Fibroblast of peridontal ligament (primary cell): ENCODE measurements around the gene DNASE1L3.
"Not testable (repeated sequence)": the region's sequence is repeated elsewhere in the genome, so short reads cannot be mapped to it uniquely, and the experiment has no call there.

Source experiments
- DNase-seq: peaks from one replicate; pipeline ENCODE4 v3.0.0-alpha.2; 2010; ENCODE audit errors: extremely low read depth

DNASE1L3 gene, protein sequence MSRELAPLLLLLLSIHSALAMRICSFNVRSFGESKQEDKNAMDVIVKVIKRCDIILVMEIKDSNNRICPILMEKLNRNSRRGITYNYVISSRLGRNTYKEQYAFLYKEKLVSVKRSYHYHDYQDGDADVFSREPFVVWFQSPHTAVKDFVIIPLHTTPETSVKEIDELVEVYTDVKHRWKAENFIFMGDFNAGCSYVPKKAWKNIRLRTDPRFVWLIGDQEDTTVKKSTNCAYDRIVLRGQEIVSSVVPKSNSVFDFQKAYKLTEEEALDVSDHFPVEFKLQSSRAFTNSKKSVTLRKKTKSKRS

DNA sequence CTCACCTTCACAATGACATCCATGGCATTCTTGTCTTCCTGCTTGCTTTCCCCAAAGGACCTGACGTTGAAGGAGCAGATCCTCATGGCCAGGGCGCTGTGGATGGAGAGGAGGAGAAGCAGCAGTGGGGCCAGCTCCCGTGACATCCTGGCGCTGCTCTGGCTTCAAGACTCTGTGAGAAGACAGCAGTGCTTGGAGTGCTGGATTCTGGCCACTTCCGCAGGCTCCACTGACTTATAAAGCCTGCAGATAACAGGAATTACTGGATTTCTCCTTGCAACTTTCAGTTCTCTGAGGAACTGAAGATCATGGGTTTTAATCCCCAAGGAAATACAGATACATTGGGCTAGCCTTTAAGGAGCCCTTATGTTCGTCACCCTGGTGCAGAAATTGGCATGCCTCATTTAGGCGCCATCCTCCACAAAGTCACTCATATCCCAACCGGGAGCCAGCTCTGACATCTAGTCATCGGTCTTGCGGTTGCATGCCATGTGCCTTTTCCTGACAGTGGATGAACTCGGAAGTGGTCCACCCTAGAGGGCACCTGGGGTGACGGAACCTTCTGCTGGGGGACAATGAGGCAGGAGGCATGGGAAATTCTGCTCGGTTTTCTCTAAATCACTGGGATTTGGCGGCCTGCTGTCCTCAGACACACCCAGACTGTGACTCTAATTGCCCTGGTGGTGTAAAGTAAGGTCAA, at the start of gene DNASE1L3:
DNASE1L3 (minus strand) TSS at position 212 of the 700 bp plus-strand sequence; CDS start at position 146, 66 bp downstream.
- DNase-seq, result no peak

DNA sequence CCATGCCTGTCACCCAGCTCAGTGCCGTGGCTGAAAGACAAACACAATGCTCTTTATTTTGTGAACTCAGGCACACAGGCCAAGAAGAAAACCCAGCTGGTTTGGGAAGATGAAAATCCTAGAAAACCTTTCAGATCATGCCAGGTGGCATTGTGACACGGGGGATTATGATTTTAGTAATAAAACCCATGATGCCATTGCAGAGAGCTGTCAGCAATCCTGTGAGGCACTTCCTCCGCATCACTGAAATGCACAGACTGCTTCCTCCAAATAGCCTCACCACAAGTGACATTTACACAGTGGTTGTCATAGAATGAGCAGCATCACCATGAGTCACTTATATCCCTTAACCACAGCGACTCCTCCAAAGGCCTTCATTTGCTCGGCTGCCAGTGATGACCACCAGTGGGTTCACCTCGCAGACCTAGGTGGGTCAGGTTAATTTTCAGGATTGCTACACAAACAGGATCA, 49.5 kb upstream of the DNASE1L3 start:
- DNase-seq, result peak; percentile 62

DNA sequence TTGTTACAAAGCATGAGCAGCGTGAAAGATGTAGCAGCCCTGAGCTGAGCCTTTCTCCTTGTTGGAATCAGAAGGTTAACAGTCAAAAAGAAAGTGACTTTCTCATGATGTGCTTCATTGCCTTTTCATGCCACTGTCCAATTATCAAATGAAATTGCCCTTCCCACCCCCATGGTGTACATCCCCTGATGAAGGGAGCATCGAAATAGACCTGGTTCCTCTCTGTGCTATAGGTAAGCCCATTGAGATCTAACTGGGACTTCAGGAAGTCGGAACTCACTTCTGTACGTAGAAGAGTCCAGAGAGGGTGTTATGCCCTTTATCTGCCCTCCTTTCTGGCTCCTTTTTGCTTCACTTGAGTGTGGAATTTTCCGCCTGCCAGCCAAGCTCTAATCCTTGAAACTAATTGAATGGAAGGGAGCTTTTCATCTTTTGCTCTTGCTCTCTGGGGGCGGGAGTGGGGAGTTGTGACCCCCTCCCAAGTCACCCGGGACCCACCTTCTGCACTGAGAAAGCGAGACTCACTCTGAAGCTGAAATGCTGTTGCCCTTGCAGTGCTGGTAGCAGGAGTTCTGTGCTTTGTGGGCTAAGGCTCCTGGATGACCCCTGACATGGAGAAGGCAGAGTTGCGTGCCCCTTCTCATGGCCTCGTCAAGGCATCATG, 47.8 kb upstream of the DNASE1L3 start:
- DNase-seq, result no peak

DNA sequence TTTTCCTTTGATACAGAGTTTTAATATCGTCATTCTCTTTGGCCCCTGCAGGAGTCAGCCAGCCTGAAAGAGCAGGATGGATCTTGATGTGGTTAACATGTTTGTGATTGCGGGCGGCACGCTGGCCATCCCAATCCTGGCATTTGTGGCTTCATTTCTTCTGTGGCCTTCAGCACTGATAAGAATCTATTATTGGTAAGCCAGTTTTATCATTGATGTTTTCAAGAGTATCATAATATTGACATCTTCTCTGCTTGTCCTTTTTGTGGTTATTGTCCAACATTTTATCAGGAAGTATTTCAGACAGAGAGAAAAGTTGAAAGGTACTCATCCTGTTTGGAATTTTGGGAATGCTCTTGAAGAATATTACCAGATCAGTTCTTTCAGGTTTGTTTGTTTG, 45.7 kb upstream of the DNASE1L3 start:
- DNase-seq, result no peak

DNA sequence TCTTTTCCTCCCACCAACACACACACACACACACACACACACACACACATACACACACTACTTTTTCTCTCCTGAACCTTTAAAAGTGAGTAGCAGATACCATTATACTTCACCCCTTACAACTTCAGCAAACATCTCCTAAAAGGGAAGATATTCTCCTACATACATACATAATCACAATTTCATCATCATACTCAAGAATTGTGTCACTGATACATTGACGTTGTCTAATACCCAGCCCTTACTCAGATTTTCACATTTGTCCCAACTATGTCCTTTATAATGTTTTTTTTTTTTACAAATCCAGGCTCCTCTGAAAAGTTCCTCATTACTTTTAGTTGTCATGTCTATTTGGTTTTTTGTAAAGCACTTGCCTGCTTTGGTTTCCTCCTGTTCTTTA, 45.3 kb upstream of the DNASE1L3 start:
- DNase-seq, result no peak

DNA sequence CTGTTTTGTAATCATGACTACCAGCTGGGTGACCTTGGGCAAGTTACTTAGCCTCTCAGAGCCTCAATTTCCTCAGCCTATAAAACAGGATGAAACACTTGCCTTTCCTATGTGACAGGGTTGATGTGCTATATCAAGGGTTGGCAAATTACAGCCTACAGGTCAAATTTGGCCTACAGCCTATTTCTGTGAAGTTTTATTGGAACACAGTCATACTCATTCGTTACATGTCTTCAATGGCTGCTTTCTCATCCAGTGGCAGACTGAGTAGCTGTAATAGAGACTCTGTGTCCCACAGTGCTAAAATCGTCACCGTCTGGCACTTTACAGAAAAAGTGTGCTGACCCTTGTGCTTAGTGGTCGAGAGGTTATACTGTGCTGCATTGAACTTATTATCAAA, 43.4 kb upstream of the DNASE1L3 start:
- no peak for DNase-seq

DNA sequence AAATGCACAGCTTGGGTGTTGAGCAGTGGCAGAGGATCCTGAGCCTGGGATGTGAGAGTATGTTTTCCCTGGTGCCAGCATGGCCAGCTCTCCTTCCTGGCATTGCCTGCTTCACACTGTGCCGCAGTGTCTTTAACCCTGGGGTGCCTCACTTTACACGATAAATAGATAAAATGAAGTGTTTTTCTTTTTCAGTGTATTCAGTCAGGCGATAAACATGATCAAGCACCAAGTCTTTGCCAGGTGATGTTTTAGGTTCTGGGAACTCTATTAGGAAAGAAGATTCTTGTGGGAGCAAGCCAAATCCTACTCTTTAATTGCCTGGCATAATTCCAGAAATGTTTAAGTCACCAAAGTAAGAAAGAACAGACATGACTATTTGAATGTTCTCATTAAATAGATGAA, 40.9 kb upstream of the DNASE1L3 start:
- no peak for DNase-seq

DNA sequence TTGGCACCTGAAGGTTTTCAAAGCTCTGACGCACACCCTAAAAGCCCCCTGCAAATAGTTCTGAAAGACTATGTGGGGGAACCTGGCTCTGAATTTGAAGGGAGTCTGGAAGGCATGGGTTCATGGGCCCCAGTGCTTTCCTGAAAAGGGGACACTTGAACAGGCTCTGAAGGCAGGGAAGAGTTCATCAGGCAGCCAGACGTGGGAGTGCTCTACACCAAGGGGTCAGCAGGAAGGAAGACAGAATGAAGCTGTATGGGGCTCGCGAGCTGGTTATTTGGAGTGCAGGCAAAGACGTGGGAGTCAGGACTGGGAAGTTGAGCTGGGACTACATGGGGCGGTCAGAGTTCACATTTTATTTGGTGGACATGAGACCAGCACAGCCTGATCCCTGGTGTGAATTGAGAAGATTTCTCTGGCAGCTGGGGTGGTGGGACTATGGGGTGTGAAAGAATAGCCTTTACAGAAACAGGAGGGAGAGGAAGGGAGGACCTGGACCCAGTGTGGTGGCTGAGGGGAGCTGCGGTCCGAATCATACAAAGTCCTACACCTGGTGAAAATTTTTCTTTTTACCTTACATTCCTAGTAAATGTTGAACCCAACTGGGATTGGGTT, 39.4 kb upstream of the DNASE1L3 start:
- DNase-seq, result no peak

DNA sequence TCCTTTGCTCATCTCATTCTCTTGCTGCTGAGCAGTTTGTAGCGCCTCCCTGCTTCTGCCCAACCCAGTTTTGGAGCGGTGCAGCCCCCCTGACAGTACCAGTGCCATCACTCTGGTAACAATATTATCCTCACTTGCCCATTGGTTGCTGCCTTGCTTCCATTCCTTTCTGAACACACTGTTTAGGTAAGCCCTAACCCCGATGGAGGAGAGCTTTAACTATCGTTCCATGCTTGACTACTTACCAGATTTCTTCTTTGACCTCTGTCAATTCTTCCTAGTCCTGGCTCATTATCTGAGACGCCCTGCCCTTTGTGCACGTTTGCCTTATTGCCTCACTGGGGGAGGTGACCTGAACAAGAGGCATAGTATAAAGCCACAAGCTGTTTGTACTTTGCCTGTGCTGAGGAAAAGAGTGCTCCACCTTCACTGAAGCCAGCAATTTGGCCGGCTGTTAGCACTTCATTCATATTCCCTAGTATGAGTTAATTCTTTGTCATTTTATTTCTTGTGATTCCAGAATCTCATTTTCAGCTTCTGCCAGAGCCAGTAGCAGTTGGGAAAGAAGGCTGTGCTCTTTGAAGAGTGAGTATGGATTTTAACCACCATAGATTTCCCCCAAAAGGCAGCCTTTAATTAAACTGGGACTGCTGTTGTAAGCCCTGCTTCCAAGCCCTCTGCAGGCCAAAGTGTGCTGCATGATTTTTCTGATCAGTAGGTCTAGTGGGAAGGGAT, 38.8 kb upstream of the DNASE1L3 start:
- DNase-seq, result no peak

DNA sequence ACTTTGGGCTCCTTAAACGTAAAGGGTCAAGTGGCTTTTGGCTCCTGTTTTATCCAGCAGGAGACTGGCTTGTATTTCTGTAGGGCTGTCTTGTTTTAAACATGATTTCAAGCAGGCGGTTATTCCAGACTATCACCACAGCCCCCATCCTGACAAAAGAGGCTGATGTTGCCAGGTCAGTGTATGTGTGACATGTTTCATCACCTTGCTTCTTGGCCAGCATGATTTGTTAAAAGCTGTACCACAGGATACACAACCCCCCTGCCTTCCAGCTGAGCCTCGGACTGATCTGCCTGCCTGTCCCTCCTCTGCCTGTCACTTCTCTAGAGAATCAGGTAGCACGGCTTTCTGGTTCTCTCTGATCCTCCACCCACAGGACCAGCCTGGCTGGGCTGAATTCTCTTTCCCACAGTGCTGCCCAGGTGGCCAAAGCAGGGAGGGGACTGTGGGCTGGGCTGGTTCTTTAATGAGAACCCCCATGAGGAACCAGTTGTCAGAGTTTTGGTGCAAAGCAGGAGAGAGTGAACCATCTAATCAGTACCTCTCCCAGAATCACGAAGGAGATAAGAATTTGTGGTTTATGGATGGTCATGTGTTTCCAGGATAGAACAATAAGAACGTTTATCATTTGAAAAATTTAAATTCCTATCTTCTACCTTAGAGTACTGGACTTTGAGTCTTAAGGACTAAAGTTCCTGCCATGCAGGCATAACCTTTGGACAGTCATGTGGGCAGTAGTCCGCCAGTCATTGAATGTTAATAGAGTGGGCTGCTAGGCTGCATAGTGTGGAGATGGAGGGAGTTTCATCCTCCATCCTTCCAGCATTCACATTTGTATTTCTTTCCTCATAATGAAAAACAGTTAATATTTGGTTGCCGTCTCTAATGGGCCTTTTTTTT, 35.6 kb upstream of the DNASE1L3 start:
- no peak for DNase-seq

DNA sequence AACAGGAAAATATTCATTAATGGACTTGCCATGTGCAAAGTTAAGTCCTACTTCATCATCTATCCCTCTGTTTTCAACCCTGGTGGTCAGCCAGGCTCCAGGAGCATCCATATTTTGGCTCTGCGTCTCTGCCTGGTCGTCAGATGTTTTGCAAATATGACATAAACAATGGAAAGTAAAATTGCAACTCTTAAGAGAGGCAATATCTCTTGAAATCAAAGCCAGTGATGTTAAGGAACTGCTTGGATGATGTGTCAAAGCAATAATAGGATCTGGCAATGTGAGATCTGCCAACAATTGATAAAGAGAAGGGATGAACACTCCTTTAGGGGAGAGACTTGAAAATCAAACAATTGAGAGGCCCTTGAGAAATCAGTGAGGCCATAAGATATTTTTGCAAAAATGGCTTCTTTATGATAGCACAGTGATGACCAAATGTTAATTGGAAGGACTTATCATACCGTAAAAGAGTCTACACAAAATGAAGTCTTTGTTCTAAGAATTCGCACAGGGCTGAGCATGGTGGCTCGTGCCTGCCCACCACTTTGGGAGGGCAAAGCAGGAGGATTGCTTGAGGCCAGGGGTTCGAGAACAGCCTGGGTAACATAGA, 33.3 kb upstream of the DNASE1L3 start:
- no peak for DNase-seq

DNA sequence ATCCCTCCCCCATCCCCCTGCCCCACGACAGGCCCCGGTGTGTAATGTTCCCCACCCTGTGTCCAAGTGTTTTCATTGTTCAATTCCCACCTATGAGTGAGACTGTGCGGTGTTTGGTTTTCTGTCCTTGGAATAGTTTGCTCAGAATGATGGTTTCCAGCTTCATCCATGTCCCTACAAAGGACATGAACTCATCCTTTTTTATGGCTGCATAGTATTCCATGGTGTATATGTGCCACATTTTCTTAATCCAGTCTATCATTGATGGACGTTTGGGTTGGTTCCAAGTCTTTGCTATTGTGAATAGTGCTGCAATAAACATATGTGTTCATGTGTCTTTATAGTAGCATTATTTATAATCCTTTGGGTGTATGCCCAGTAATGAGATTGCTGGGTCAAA, 32.1 kb upstream of the DNASE1L3 start:
- DNase-seq, result not testable (repeated sequence)

DNA sequence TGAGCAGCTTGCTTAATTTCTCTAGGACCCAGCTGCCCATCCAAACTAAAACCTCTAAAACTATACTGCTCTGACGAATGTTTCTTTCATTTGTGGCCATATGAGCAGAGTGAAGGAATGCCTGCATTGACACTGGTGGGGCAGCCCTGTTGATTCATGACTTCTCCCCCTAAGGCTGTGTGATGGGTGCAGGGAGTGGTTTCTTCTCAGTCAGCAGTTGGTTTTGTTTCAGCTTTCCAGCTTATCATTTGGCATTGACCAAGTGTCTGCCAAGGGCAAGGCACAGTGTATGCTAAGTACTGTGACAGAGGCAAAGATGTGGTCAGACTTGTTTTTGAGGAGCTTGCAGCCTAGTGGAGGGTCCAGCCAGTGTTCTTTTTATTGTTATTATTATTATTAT, 31.6 kb upstream of the DNASE1L3 start:
- no peak for DNase-seq

DNA sequence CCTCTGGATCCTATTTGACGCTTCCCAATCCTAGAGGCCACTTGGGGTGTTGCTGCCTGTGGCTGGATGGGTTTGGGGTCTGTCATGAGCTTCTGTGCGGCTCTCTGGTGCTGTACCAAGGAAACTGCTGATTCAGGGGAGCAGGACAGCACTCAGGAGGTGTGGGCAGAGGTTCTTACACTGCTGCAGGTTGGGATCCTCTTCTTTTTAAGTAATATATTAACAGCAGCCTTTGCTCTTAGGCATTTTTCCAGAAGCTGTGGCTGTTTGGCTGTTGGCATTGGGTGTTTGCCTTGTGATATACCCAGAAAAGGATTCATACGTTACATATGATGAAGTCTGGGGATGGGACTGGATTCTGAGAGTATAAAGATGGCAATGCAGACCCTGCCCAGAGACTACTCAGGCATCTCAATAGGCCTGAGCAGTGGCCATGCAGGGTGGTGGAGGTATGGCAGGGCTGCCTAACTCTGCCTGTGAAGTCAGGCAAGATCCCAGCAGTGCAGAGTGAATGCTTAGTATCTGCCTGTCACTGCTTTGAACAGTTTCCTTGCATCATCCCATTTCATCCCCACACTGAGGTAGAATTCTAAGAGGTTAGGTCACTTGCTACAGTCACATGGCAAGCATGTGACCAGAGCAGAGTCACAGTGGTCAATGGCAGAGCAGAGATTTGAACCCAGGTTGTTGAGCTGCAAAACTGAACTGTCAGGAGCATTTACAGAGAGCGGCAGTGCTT, 30.7 kb upstream of the DNASE1L3 start:
- no peak for DNase-seq

DNA sequence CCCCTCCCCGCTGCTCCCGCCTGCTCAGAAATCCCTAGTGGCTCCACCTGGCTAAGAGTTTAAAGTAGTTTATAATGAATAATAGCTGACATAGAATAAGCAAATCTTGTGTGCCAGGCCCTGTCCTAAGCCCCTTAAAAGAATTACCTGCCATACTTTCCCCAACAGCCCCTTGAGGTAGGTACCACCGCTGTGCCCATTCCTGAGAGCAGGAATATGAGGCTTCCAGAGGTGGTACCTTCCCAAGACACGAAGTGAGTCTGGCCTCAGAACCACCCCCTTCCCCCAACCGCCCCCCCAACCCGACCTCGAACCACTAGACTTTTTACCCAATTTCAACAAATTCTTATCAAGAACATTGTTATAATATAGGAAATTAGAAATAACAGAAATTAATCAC, 28.1 kb upstream of the DNASE1L3 start:
- DNase-seq, result no peak

DNA sequence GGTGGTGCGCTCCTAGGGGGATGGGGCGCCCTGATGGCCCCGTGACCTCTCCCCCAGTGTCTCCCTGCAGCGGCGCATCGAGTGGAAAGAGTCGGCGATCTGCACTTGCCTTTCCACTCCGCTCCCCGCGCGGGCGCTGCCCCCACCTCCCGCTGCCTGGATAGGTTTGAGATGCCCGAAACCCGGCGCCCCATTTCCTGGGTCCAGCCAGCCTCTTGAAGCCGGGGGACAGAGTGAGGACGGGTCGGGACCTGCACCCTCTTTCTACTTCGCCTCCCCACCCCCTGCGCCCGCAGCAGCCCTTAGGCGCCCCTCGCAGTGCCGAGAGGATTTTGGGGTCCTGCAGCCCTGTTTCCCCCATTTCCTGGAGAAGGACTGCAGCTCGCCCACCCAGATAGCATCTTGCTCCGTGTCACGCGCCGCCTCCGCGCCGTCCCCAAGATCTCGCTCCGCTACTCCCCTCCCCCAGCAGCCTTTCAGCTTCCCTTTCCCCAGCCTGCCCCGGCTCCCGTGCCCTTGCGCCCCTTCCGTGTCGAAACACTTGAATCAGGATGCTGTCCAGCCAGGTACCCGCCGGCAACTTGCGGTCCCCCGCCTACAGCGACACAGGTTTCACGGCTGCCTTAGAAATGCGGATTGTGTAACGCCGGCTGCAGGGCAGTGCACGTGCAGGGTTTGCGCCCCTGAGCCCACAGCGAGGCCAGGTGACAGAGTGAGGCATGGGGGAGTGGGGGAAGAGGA, 27.3 kb upstream of the DNASE1L3 start:
- no peak for DNase-seq

DNA sequence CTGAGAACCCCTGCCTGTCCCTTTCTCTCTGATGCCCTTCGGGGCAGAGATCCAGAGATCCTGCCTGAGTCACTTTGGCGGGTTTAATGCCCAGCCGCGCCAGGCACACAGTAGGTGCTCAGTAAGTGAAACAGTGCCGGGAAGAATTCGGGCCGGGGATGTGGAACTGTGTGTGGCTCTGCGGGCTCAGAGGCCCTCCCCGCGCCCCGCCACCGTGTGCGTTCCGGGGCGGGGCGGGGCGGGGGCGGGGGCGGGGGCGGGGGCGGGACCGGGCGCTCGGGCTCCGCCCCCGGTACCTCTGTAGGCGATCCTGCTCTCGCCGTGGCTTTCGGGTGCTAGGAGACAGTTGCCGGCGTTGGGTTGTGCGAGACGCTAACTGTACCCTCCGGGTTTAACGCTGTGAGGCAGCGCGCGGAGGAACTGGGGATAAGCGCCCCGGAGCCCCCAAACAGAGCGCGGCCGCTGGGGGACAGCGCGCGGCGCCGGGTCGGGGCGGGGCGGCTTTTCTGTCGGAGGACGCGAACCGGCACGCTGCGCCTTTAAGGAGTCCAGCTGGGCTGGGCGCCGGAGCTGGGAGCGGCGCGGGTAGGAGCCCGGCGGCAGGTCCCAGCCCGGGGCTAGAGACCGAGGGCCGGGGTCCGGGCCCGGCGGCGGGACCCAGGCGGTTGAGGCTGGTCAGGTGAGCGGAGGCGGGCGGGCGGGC, 26.6 kb upstream of the DNASE1L3 start, which contains the start of gene ABHD6:
ABHD6 (plus strand) TSS at position 555 of the 703 bp plus-strand sequence. CDS start 18,795 bp downstream, outside the sequence.
- DNase-seq, result peak; percentile 51
